Thyroid gland (tissue), 4 donors: ENCODE measurements around the gene PLCB1.

ENCODE experiments used
- CTCF ChIP-seq, 6 experiments: fragments of 200-600 bp in 3 of 6; fragments of 450-650 bp in 3 of 6; sonication (generic) in 3 of 6; IDR thresholded peaks; one replicate each; pipeline ENCODE4 v1.5.1; 2016 to 2019; ENCODE audit warnings: antibody characterized with exemption in 6 of 6, mild to moderate bottlenecking in 2 of 6, inconsistent platforms in 1 of 6, moderate library complexity in 1 of 6
- POLR2A ChIP-seq, 2 donors: fragments of 450-650 bp; IDR thresholded peaks; one replicate each; pipeline ENCODE4 v1.6.1; 2017; ENCODE audit warnings: antibody characterized with exemption in 2 of 2, mild to moderate bottlenecking in 2 of 2, moderate library complexity in 1 of 2

GRCh38 chr20:8557711-8558110, 425.6 kb downstream of the PLCB1 start:
- TF ChIP-seq CTCF (IDR thresholded peaks at IDR 0.05): no peak
- no peak for TF ChIP-seq POLR2A (IDR thresholded peaks at IDR 0.05)
